Parathyroid adenoma (tissue), 2 donors: ENCODE results near the gene PRG3.

Experiments used
- H2AFZ ChIP-seq: fragments of 300-600 bp; sonication (generic); one replicate; pipeline ENCODE4 v1.7.0; 2017; ENCODE audit warnings: antibody characterized with exemption, mild to moderate bottlenecking
- H3K27ac ChIP-seq: fragments of 300-600 bp; sonication (generic); one replicate; pipeline ENCODE4 v1.7.0; 2017
- H3K27me3 ChIP-seq: fragments of 300-600 bp; sonication (generic); one replicate; pipeline ENCODE4 v1.7.0; 2017; ENCODE audit warnings: low read length; ENCODE audit not compliant: control insufficient read depth, insufficient read depth
- H3K36me3 ChIP-seq: fragments of 300-600 bp; sonication (generic); one replicate; pipeline ENCODE4 v1.7.0; 2017; ENCODE audit warnings: low read length; ENCODE audit not compliant: control insufficient read depth, insufficient read depth
- H3K4me1 ChIP-seq: fragments of 300-600 bp; sonication (generic); one replicate; pipeline ENCODE4 v1.7.0; 2017; ENCODE audit warnings: control low read depth
- H3K4me2 ChIP-seq: fragments of 300-600 bp; sonication (generic); one replicate; pipeline ENCODE4 v1.7.0; 2017; ENCODE audit warnings: low read length
- H3K4me3 ChIP-seq: fragments of 300-600 bp; sonication (generic); one replicate; pipeline ENCODE4 v1.7.0; 2017; ENCODE audit warnings: low read depth, low read length
- H3K79me2 ChIP-seq: fragments of 300-600 bp; sonication (generic); one replicate; pipeline ENCODE4 v1.7.0; 2017; ENCODE audit warnings: control low read depth
- H3K9ac ChIP-seq: fragments of 300-600 bp; sonication (generic); one replicate; pipeline ENCODE4 v1.7.0; 2017; ENCODE audit warnings: mild to moderate bottlenecking
- H3K9me3 ChIP-seq: fragments of 300-600 bp; sonication (generic); one replicate; pipeline ENCODE4 v1.7.0; 2017; ENCODE audit warnings: low read length; ENCODE audit not compliant: control insufficient read depth
- TF ChIP-seq, protein P1 (sequence below): fragments of 300-600 bp; sonication (generic); IDR thresholded peaks from one replicate; pipeline ENCODE4 v1.7.0; 2017; ENCODE audit warnings: antibody characterized with exemption, mild to moderate bottlenecking
- donor health status: primary hyperparathyroidism.

PRG3 gene

DNA sequence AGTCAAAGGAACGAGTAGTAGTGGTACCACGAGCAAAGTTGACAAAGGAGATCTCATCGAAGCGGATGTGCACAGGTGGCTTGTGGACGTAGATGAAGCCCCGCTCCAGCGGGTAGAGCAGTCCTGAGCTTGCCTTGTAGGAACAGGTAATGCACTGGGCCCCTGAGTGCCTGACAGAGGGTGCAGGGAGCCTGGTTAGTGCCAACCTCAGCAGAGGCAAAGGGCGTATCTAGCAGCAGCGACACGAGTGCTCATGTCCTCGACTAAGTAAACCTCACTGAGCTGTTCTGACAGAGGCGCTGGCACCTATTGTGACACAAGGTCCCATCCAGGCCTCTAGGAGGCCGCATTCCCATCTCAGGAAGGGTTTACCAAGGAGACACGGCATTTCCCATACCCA is 49.2 kb downstream of the PRG3 start:
- Histone ChIP-seq H3K4me2 (no peak overlapping the region), H3K36me3 (no peaks in the 10 kb centered on the region), H3K9ac (no peak overlapping the region), H3K79me2 (no peaks in the 10 kb centered on the region), H3K4me1 (peaks cover 6% of the 10 kb centered on the region), H3K9me3 (no peaks in the 10 kb centered on the region), H2AFZ (no peak overlapping the region), H3K4me3 (no peak overlapping the region), H3K27ac (no peak overlapping the region), H3K27me3 (no peaks in the 10 kb centered on the region)
- TF ChIP-seq, protein P1, sequence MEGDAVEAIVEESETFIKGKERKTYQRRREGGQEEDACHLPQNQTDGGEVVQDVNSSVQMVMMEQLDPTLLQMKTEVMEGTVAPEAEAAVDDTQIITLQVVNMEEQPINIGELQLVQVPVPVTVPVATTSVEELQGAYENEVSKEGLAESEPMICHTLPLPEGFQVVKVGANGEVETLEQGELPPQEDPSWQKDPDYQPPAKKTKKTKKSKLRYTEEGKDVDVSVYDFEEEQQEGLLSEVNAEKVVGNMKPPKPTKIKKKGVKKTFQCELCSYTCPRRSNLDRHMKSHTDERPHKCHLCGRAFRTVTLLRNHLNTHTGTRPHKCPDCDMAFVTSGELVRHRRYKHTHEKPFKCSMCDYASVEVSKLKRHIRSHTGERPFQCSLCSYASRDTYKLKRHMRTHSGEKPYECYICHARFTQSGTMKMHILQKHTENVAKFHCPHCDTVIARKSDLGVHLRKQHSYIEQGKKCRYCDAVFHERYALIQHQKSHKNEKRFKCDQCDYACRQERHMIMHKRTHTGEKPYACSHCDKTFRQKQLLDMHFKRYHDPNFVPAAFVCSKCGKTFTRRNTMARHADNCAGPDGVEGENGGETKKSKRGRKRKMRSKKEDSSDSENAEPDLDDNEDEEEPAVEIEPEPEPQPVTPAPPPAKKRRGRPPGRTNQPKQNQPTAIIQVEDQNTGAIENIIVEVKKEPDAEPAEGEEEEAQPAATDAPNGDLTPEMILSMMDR, result no peak

GRCh38 chr11:57330029-57330428 is 50.9 kb downstream of the PRG3 start:
- Histone ChIP-seq H3K9ac (no peak overlapping the region), H3K79me2 (no peaks in the 10 kb centered on the region), H3K4me1 (peaks cover 10% of the 10 kb centered on the region), H3K36me3 (no peaks in the 10 kb centered on the region), H3K4me3 (no peak overlapping the region), H3K4me2 (no peak overlapping the region), H3K9me3 (no peaks in the 10 kb centered on the region), H2AFZ (no peak overlapping the region), H3K27ac (no peak overlapping the region), H3K27me3 (no peaks in the 10 kb centered on the region)
- TF ChIP-seq, protein P1, result no peak

- Histone ChIP-seq H3K36me3 (no peaks in the 10 kb centered on the region), H3K9ac (no peak overlapping the region), H3K4me1 (peaks cover 9% of the 10 kb centered on the region), H3K27me3 (no peaks in the 10 kb centered on the region), H2AFZ (no peak overlapping the region), H3K27ac (no peak overlapping the region), H3K4me3 (no peak overlapping the region), H3K9me3 (no peaks in the 10 kb centered on the region), H3K79me2 (no peaks in the 10 kb centered on the region), H3K4me2 (no peak overlapping the region)
- TF ChIP-seq, protein P1, result no peak
These were observed 53.2 kb downstream of the PRG3 start for GRCh38 chr11:57327721-57328120.
